GM10266 (cell line): ENCODE results near the gene LSM6.
A peak's percentile ranks its signal among the peaks of the same experiment; 100 is the strongest.

ENCODE experiments used
- DNase-seq: peaks from one replicate; pipeline ENCODE4 v3.0.0; 2012; ENCODE audit errors: extremely low spot score
- CTCF ChIP-seq: IDR thresholded peaks from 2 replicates; pipeline ENCODE4 v1.5.1; 2012; ENCODE audit warnings: mild to moderate bottlenecking, low read depth; ENCODE audit not compliant: control insufficient read depth, insufficient read depth; ENCODE audit errors: missing control alignments

Gene LSM6

GRCh38 chr4:146146918-146147317 lies 28.6 kb upstream of the LSM6 start:
- no peak for TF ChIP-seq CTCF
- DNase-seq = no peak

- DNase-seq = no peak
- no peak for TF ChIP-seq CTCF
Observed at GRCh38 chr4:146148021-146148420, 27.5 kb upstream of the LSM6 start.

GRCh38 chr4:146154057-146154456 lies 21.5 kb upstream of the LSM6 start:
- DNase-seq = no peak
- no peak for TF ChIP-seq CTCF

GRCh38 chr4:146155152-146155724 lies 20.3 kb upstream of the LSM6 start:
- DNase-seq = no peak
- TF ChIP-seq CTCF = no peak

- TF ChIP-seq CTCF = no peak
Observed at GRCh38 chr4:146158036-146158745, 17.3 kb upstream of the LSM6 start.

GRCh38 chr4:146159384-146160058 lies 16.0 kb upstream of the LSM6 start:
- DNase-seq = peak; percentile 17
- no peak for TF ChIP-seq CTCF

More at GRCh38 chr4:146158036-146158745, 17.3 kb upstream of the LSM6 start:
- DNase-seq = no peak

- no peak for TF ChIP-seq CTCF
- no peak for DNase-seq
Observed at GRCh38 chr4:146161243-146161642, 14.3 kb upstream of the LSM6 start.
